22Rv1 (cell line): ENCODE results near the gene SLU7.

ENCODE experiments used
- H3K27ac ChIP-seq: fragments of 450-650 bp; 2 replicates; pipeline ENCODE4 v1.5.1; 2017
- CTCF ChIP-seq: fragments of 450-650 bp; IDR thresholded peaks from 2 replicates; pipeline ENCODE4 v1.5.1; 2017; ENCODE audit warnings: mild to moderate bottlenecking
- ZFX ChIP-seq: fragments of 450-650 bp; IDR thresholded peaks from 2 replicates; pipeline ENCODE4 v1.6.1; 2017; ENCODE audit warnings: antibody characterized with exemption, borderline replicate concordance

Gene SLU7

GRCh38 chr5:160366230-160366629, 52.7 kb downstream of the SLU7 start:
- TF ChIP-seq CTCF (no peak), ZFX (no peak)
- H3K27ac ChIP-seq, result no peak overlapping the region

DNA sequence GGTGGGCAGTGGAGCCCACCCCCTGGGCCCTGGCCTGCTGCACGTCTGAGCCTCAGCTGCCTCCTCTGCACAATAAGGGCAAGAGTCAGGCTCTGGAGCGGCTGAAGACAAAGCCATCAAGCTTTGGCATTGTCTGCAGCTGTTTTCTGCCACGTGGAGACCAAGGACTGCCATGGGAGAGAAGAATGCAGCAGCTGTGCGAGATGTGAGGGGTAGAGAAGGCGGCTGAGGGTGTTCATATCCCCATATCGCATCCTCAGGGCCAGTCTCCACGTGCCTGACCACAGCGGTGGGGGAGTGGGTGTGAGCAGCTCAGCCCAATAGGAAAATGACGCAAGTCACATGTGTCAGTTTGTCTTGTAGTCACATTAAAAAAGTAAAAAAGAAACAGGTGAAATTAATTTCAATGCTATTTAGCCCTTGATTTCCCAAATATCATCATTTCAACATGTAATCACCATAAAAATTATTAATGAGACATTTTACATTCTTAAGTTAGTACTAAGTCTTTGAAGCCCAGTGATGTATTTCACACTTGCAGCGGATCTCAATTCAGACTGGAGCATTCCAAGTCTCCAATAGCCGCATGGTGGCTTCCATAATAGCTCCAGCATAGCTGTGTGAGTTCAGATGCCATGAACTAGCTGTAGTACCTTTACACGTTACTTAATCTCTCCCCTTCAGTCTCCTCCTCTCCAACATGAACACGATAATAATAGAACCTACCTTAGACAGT, 55.1 kb downstream of the SLU7 start:
- no peak for TF ChIP-seq ZFX
- TF ChIP-seq CTCF, result no peak
- no peak overlapping the region for H3K27ac ChIP-seq

- TF ChIP-seq CTCF (no peak), ZFX (no peak)
- H3K27ac ChIP-seq, result no peak overlapping the region
Observed at GRCh38 chr5:160363211-160363610, 55.7 kb downstream of the SLU7 start.

GRCh38 chr5:160361624-160362228, 57.2 kb downstream of the SLU7 start:
- no peak overlapping the region for H3K27ac ChIP-seq
- TF ChIP-seq ZFX, result no peak
- TF ChIP-seq CTCF, result no peak

DNA sequence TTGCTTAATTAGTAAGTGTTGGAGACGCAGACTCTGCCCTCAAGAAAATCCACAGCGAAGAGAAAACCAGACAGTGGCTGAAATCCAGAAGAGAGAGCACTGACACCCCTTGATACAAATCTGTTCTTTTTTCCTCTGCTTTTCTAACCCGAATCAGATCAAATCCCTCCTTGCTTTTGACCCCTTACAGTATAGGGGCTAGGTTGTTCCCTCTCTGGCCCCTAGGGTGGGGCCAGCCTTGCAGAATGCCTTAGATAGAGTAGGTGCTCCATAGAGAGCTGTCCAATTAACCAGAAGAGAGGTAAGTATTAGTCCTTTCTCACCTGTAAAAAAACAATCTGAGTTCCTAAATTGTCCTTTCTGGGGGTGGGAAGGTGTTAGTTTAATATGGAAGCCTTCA, 58.6 kb downstream of the SLU7 start:
- H3K27ac ChIP-seq, result no peak overlapping the region
- no peak for TF ChIP-seq ZFX
- TF ChIP-seq CTCF, result no peak

- TF ChIP-seq ZFX (no peak), CTCF (no peak)
- no peak overlapping the region for H3K27ac ChIP-seq
Observed at GRCh38 chr5:160359816-160360215, 59.1 kb downstream of the SLU7 start.

DNA sequence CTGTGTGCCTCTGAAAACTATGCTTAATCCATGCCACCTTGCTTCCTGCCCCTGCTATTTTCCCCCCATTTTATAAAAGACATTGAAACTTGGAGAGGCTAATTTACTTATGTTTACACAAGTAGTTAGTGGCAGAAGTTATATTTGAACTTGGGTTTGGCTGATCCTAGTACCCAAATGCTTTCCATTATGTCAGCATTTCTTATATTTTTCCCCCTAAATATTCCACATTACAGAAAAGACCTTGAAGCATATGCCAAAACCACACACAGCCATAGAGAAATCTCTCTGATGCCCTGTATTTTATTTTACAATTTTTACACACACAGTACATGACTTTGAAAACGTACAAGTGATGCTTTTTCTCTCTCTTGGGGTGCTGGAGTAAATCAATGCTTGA, 59.6 kb downstream of the SLU7 start:
- TF ChIP-seq CTCF (no peak), ZFX (no peak)
- H3K27ac ChIP-seq, result no peak overlapping the region
